Upper lobe of left lung (tissue), 6 donors: Measurements from ENCODE around the gene SIK3. TPM values are rescaled to one million over a fixed set of nuclear protein-coding genes. Genes with fewer than 3 reads are reported as not detected.

Experiments used
- ATAC-seq, 2 donors: fragments of 200-7000 bp; cut with Tn5 transposase; one replicate each; pipeline ENCODE4 v1.9.1; 2022; ENCODE audit warnings: mild to moderate bottlenecking in 2 of 2, moderate library complexity in 2 of 2; ENCODE audit not compliant: low FRiP score in 2 of 2
- DNase-seq, 2 donors: peaks; one replicate each; pipeline ENCODE4 v3.0.0-alpha.2; 2019 to 2020
- H3K27ac ChIP-seq, 4 donors: fragments of 200-600 bp; sonication (generic); one replicate each; pipeline ENCODE4 v1.5.1; 2016 to 2019
- H3K27me3 ChIP-seq, 4 donors: fragments of 200-600 bp; sonication (generic); one replicate each; pipeline ENCODE4 v1.5.1; 2017 to 2019
- H3K36me3 ChIP-seq, 4 donors: fragments of 200-600 bp; sonication (generic); one replicate each; pipeline ENCODE4 v1.5.1; 2016 to 2019
- H3K4me1 ChIP-seq, 4 donors: fragments of 200-600 bp; sonication (generic); one replicate each; pipeline ENCODE4 v1.5.1; 2018 to 2019
- H3K4me3 ChIP-seq, 4 donors: fragments of 200-600 bp; sonication (generic); one replicate each; pipeline ENCODE4 v1.5.1; 2017 to 2019; ENCODE audit warnings: mild to moderate bottlenecking in 2 of 4, moderate library complexity in 1 of 4
- H3K9me3 ChIP-seq, 4 donors: fragments of 200-600 bp; sonication (generic); one replicate each; pipeline ENCODE4 v1.5.1; 2018 to 2019
- CTCF ChIP-seq, 6 experiments: fragments of 450-650 bp in 4 of 6; fragments of 200-600 bp in 2 of 6; sonication (generic) in 2 of 6; IDR thresholded peaks; one replicate each; pipeline ENCODE4 v1.5.1; 2016 to 2019; ENCODE audit warnings: antibody characterized with exemption in 6 of 6
- EP300 ChIP-seq, 4 donors: sonication (generic); formaldehyde crosslinking; IDR thresholded peaks; one replicate each; pipeline ENCODE4 v1.5.1; 2017; ENCODE audit warnings: antibody characterized with exemption in 4 of 4, control low read depth in 2 of 4
- POLR2A ChIP-seq, 4 donors: fragments of 450-650 bp; IDR thresholded peaks; one replicate each; pipeline ENCODE4 v1.5.1; 2016 to 2017; ENCODE audit warnings: antibody characterized with exemption in 4 of 4, mild to moderate bottlenecking in 2 of 4
- POLR2AphosphoS5 ChIP-seq, 2 donors: sonication (generic); formaldehyde crosslinking; IDR thresholded peaks; one replicate each; pipeline ENCODE4 v1.5.1; 2017; ENCODE audit warnings: antibody characterized with exemption in 2 of 2
- WGBS, 2 donors: methylation state at CpG; one replicate each; pipeline ENCODE4 v1.1.5; 2017 to 2018; 5-methylcytosine and 5-hydroxymethylcytosine counted together
- total RNA-seq, 6 donors: library from RNA; depleted of rRNA in 4 of 6; stranded (reverse); fragments of >200 nt in 4 of 6; gene quantifications; one replicate each; pipeline versions ENCODE4 v1.1.0 to v1.2.1, GENCODE V29; 2016 to 2021
- donor health status: DM: no; HTN: no; CAD: no; lungs with moderate emphysema.
- donor health status: DM: no; HTN: yes; CAD: no; lungs with severe emphysema.

The SIK3 gene
- total RNA-seq, 6 donors from 2014 or later, result 26.9 to 115 (median 43.7) TPM

GRCh38 chr11:116981266-116981885 is 116.9 kb downstream of the SIK3 start:
- no peaks in the 10 kb centered on the region for H3K27me3 ChIP-seq
- peaks cover 17 to 40% (median 28%) of the 10 kb centered on the region in 4 donors for H3K4me1 ChIP-seq
- H3K9me3 ChIP-seq, result no peaks in the 10 kb centered on the region
- no peak overlapping the region for H3K4me3 ChIP-seq
- DNase-seq (peak in 1 of 2 donors; percentile 26), ATAC-seq (no peak)
- no peaks in the 10 kb centered on the region for H3K36me3 ChIP-seq
- TF ChIP-seq POLR2AphosphoS5 (IDR thresholded peaks at IDR 0.05), result no peak
- TF ChIP-seq EP300 (IDR thresholded peaks at IDR 0.05), result no peak
- H3K27ac ChIP-seq, result peak overlapping the region; percentile 21 to 70 (median 49)
- 74 to 88% methylated on average over 4 of the region's 4 CpGs for WGBS, 2 donors

GRCh38 chr11:116980136-116980793 is 118.0 kb downstream of the SIK3 start:
- peaks cover 6 to 29% (median 20%) of the 10 kb centered on the region in 4 donors for H3K4me1 ChIP-seq

GRCh38 chr11:116976941-116977570 is 121.2 kb downstream of the SIK3 start:
- DNase-seq, result no peak
- Histone ChIP-seq H3K36me3 (no peaks in the 10 kb centered on the region), H3K4me1 (peaks cover 4 to 20% (median 15%) of the 10 kb centered on the region in 4 donors), H3K27me3 (no peaks in the 10 kb centered on the region), H3K4me3 (no peak overlapping the region), H3K9me3 (no peaks in the 10 kb centered on the region), H3K27ac (no peak overlapping the region)
- whole genome bisulfite sequencing, 2 donors, result 71 to 84% methylated on average over 5 of the region's 5 CpGs
- TF ChIP-seq POLR2A (IDR thresholded peaks at IDR 0.05), result no peak
- TF ChIP-seq CTCF (IDR thresholded peaks at IDR 0.05), result no peak
- no peak for TF ChIP-seq POLR2AphosphoS5 (IDR thresholded peaks at IDR 0.05)
- no peak for TF ChIP-seq EP300 (IDR thresholded peaks at IDR 0.05)
- no peak for ATAC-seq

More at GRCh38 chr11:116980136-116980793, 118.0 kb downstream of the SIK3 start:
- Histone ChIP-seq H3K4me3 (no peak overlapping the region), H3K36me3 (no peaks in the 10 kb centered on the region), H3K27ac (no peak overlapping the region), H3K27me3 (no peaks in the 10 kb centered on the region), H3K9me3 (no peaks in the 10 kb centered on the region)
- DNase-seq, result no peak
- ATAC-seq, result no peak
- no peak for TF ChIP-seq POLR2A (IDR thresholded peaks at IDR 0.05)
- no peak for TF ChIP-seq EP300 (IDR thresholded peaks at IDR 0.05)
- no peak for TF ChIP-seq CTCF (IDR thresholded peaks at IDR 0.05)
- TF ChIP-seq POLR2AphosphoS5 (IDR thresholded peaks at IDR 0.05), result no peak
- 71 to 73% methylated on average over 7 of the region's 7 CpGs for WGBS, 2 donors

- WGBS, 2 donors, result 96% methylated on average over 1 of the region's 1 CpG
- no peak for ATAC-seq
Observed at GRCh38 chr11:116975661-116976060, 122.6 kb downstream of the SIK3 start.

More at GRCh38 chr11:116975661-116976060, 122.6 kb downstream of the SIK3 start:
- Histone ChIP-seq H3K4me3 (no peak overlapping the region), H3K27me3 (no peaks in the 10 kb centered on the region), H3K9me3 (no peaks in the 10 kb centered on the region), H3K27ac (no peak overlapping the region), H3K4me1 (peaks cover 4 to 15% (median 10%) of the 10 kb centered on the region in 4 donors), H3K36me3 (no peaks in the 10 kb centered on the region)
- TF ChIP-seq CTCF (IDR thresholded peaks at IDR 0.05) (no peak), EP300 (IDR thresholded peaks at IDR 0.05) (no peak), POLR2A (IDR thresholded peaks at IDR 0.05) (no peak), POLR2AphosphoS5 (IDR thresholded peaks at IDR 0.05) (no peak)
- no peak for DNase-seq
